WERI-Rb-1 (cell line): Measurements from ENCODE around the gene NIPSNAP2.
A peak's percentile ranks its signal among the peaks of the same experiment; 100 is the strongest.

Source experiments
- DNase-seq: peaks from one replicate; pipeline ENCODE4 v3.0.0-alpha.2; 2020
- H3K27ac ChIP-seq: fragments of 250-450 bp; sonication (Bioruptor Pico); 2 replicates; pipeline ENCODE4 v1.5.1; 2020; ENCODE audit warnings: mild to moderate bottlenecking, moderate library complexity
- H3K27me3 ChIP-seq: fragments of 250-450 bp; sonication (Bioruptor Pico); 2 replicates; pipeline ENCODE4 v1.5.1; 2021; ENCODE audit warnings: mild to moderate bottlenecking, low read depth, moderate library complexity; ENCODE audit not compliant: insufficient read depth, severe bottlenecking
- H3K36me3 ChIP-seq: fragments of 250-450 bp; sonication (Bioruptor Pico); 2 replicates; pipeline ENCODE4 v1.5.1; 2020; ENCODE audit warnings: mild to moderate bottlenecking, moderate library complexity
- H3K4me3 ChIP-seq: 2 replicates; pipeline ENCODE4 v1.5.1; 2011; ENCODE audit warnings: low read depth, mild to moderate bottlenecking, control low read depth, low read length
- H3K9me3 ChIP-seq: fragments of 250-450 bp; sonication (Bioruptor Pico); 2 replicates; pipeline ENCODE4 v1.5.1; 2021; ENCODE audit warnings: mild to moderate bottlenecking, moderate library complexity; ENCODE audit not compliant: severe bottlenecking
- TF ChIP-seq, protein P1 (sequence below): IDR thresholded peaks from 2 replicates; pipeline ENCODE4 v1.5.1; 2011; ENCODE audit warnings: low read depth, mild to moderate bottlenecking, control low read depth, inconsistent platforms, low read length

NIPSNAP2 gene

GRCh38 chr7:55963584-55964168 lies 709 bp upstream of the NIPSNAP2 start:
- Histone ChIP-seq H3K9me3 (no peaks in the 10 kb centered on the region), H3K4me3 (no peak overlapping the region), H3K27ac (peak overlapping the region; percentile 50; the same call in 1 of the 2 replicates), H3K36me3 (peaks cover 3% of the 10 kb centered on the region), H3K27me3 (no peaks in the 10 kb centered on the region)
- TF ChIP-seq, protein P1, sequence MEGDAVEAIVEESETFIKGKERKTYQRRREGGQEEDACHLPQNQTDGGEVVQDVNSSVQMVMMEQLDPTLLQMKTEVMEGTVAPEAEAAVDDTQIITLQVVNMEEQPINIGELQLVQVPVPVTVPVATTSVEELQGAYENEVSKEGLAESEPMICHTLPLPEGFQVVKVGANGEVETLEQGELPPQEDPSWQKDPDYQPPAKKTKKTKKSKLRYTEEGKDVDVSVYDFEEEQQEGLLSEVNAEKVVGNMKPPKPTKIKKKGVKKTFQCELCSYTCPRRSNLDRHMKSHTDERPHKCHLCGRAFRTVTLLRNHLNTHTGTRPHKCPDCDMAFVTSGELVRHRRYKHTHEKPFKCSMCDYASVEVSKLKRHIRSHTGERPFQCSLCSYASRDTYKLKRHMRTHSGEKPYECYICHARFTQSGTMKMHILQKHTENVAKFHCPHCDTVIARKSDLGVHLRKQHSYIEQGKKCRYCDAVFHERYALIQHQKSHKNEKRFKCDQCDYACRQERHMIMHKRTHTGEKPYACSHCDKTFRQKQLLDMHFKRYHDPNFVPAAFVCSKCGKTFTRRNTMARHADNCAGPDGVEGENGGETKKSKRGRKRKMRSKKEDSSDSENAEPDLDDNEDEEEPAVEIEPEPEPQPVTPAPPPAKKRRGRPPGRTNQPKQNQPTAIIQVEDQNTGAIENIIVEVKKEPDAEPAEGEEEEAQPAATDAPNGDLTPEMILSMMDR: no peak
- no peak for DNase-seq

DNA sequence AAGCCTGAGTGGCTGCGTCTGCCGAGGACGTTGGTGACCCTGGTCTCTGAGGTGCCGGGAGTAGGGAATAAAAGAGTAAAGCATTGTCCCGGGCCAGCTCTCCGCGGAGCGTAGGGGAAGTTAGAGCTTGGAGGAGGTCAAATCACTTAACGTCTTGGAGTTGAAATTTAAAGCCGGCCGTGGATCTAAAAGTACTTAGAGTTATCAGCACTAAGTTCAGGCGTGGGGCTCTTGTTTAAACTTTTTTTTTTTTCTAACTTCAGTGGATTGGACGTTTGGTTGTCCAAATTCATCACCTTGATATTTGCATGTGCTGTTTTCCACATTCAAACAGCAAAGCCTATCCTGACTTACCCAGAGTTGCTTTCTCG lies 700 bp downstream of the NIPSNAP2 start:
- TF ChIP-seq, protein P1: no peak
- Histone ChIP-seq H3K27ac (peak overlapping the region; percentile 76), H3K27me3 (no peaks in the 10 kb centered on the region), H3K4me3 (peak overlapping the region; percentile 73), H3K9me3 (no peaks in the 10 kb centered on the region), H3K36me3 (peaks cover 4% of the 10 kb centered on the region)
- DNase-seq: no peak

- Histone ChIP-seq H3K27me3 (no peaks in the 10 kb centered on the region), H3K4me3 (no peak overlapping the region), H3K27ac (no peak overlapping the region), H3K9me3 (no peaks in the 10 kb centered on the region), H3K36me3 (peaks cover 4% of the 10 kb centered on the region)
- TF ChIP-seq, protein P1: no peak
- peak; percentile 8 for DNase-seq
Measured at GRCh38 chr7:55965805-55966421, 1.5 kb downstream of the NIPSNAP2 start.

DNA sequence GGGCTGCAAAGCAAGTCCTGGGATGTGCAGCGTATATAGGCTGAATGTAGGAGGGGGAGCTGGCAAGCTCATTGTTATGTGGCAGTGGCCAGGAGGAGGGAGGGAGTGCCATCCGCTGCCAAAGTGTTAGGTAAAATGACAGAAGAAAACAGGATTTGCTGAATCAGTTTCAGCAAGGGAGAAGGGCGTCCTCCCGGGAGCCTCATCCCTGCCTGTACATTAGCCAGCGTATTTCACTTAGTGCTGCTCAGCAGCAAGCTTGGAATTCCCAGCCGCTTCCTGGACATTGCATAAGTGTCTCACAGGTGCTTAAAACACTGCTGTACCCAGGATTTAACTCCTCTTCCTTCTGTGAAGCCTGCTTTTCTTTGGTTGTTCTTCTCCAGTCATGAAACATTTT lies 2.5 kb downstream of the NIPSNAP2 start:
- Histone ChIP-seq H3K27ac (peak overlapping the region; percentile 40), H3K36me3 (peaks cover 4% of the 10 kb centered on the region), H3K9me3 (no peaks in the 10 kb centered on the region), H3K27me3 (no peaks in the 10 kb centered on the region), H3K4me3 (no peak overlapping the region)
- DNase-seq: peak; percentile 24
- TF ChIP-seq, protein P1: no peak

GRCh38 chr7:55969391-55969790 lies 5.0 kb downstream of the NIPSNAP2 start:
- H3K27me3 ChIP-seq: no peaks in the 10 kb centered on the region
- H3K27ac ChIP-seq: no peak overlapping the region
- peaks cover 4% of the 10 kb centered on the region for H3K36me3 ChIP-seq
- no peak overlapping the region for H3K4me3 ChIP-seq
- TF ChIP-seq, protein P1: no peak
- DNase-seq: no peak
- H3K9me3 ChIP-seq: no peaks in the 10 kb centered on the region

DNA sequence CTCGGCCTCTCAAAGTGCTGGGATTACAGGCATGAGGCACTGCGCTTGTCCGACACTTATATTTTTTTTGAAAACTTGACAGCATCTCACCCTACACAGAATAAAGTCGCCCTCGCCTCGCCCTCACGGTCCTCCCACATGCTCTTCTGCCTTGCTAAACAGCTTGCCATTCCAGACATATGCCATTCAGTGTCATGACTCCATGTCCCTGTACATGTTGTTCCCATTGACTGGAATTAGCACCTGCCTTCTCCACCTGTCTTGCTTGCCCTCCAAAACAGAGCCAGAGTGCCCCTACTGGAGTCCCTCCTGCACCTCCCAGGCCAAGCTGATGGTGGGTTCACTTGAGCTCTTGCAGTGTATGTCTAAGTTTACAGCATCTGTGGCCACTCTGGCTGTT lies 6.2 kb downstream of the NIPSNAP2 start:
- Histone ChIP-seq H3K27me3 (no peaks in the 10 kb centered on the region), H3K4me3 (no peak overlapping the region), H3K27ac (no peak overlapping the region), H3K36me3 (peaks cover 4% of the 10 kb centered on the region), H3K9me3 (no peaks in the 10 kb centered on the region)
- no peak for DNase-seq
- TF ChIP-seq, protein P1: no peak
